22Rv1 (cell line): ENCODE results near the gene SIGLEC10.

Experiments used
- H3K27ac ChIP-seq: fragments of 450-650 bp; 2 replicates; pipeline ENCODE4 v1.5.1; 2017
- CTCF ChIP-seq: fragments of 450-650 bp; IDR thresholded peaks from 2 replicates; pipeline ENCODE4 v1.5.1; 2017; ENCODE audit warnings: mild to moderate bottlenecking
- ZFX ChIP-seq: fragments of 450-650 bp; IDR thresholded peaks from 2 replicates; pipeline ENCODE4 v1.6.1; 2017; ENCODE audit warnings: antibody characterized with exemption, borderline replicate concordance

SIGLEC10 gene

GRCh38 chr19:51396175-51396574 is 21.3 kb downstream of the SIGLEC10 start:
- no peak overlapping the region; the same call in 1 of the 2 replicates for H3K27ac ChIP-seq
- TF ChIP-seq CTCF: no peak
- TF ChIP-seq ZFX: no peak

DNA sequence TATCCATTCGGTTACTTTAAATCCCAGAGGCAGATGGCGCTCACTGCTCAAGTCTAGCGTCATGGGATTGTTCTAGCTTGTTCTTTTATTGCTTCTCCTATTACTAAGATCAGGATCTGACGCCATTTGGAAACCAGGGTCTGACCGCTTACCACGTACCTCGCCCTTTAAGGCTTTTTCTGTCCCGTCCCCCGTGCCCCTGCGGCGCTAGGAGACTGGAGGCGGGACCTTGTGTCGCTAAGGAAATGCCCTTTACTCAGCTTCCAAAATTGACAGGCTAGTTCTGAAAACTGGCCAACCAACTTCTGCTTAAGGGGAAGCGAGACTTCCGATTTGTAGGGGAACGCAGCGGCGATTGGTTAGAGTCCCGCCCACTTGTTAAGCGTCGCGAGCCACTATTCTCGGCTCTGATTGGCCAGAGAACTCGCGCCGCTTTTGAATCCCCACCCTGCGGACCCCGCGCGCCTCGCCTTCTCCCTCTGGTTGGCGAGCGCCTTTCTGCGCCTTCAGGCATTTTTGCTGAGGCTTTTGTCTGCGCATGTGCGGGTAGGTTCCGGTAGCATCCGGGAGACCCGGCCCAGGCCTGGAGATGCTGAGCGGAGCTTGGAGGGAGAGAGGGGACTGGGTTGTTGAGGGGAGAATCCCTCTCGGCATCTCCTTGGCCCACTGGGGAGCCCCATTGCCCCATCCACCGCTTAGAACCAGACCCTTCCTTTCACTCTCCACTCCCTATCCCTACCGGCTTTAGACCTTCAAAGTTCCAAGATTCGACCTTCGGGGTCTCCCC is 23.2 kb downstream of the SIGLEC10 start:
- TF ChIP-seq ZFX (no peak), CTCF (no peak)
- peak overlapping the region; percentile 83 for H3K27ac ChIP-seq

DNA sequence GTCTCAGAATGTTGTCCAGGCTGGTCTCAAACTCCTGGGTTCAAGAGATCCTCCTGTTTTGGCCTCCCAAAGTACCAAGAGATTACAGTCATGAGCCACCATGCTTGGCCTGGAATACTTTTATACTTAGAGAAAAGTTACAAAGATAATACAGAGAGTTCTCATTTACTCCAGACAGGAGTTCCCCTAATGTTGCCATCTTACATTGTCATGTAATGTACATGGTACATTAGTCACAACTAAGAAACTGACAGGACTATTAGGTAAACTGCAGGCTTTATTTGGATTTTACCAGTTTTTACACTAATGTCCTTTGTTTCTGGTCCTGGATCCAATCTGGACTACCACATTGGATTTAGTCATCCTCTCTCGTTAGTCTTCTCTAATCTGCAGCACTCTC is 24.7 kb downstream of the SIGLEC10 start:
- H3K27ac ChIP-seq: no peak overlapping the region
- TF ChIP-seq CTCF: no peak
- TF ChIP-seq ZFX: no peak

GRCh38 chr19:51391073-51391611 is 26.3 kb downstream of the SIGLEC10 start:
- H3K27ac ChIP-seq: no peak overlapping the region
- no peak for TF ChIP-seq CTCF
- no peak for TF ChIP-seq ZFX

- H3K27ac ChIP-seq: no peak overlapping the region
- TF ChIP-seq ZFX: no peak
- TF ChIP-seq CTCF: no peak
These were observed 28.3 kb downstream of the SIGLEC10 start for GRCh38 chr19:51389143-51389542.

GRCh38 chr19:51387924-51388389 is 29.5 kb downstream of the SIGLEC10 start, which contains the start of gene LIM2:
TSS of gene LIM2 (minus strand) at chr19:51387974. CDS start at chr19:51387443, 531 bp downstream.
- TF ChIP-seq ZFX (no peak), CTCF (no peak)
- no peak within 1 kb of the TSS for H3K27ac ChIP-seq
